Prostate gland (tissue), 2 donors: Measurements from ENCODE around the gene RAB5IF.

ENCODE experiments used
- CTCF ChIP-seq, 4 experiments: fragments of 200-600 bp in 2 of 4; fragments of 450-650 bp in 2 of 4; sonication (generic) in 2 of 4; IDR thresholded peaks; 1 replicate in 3 of 4; 2 replicates in 1 of 4; pipeline ENCODE4 v1.5.1; 2016 to 2019; ENCODE audit warnings: antibody characterized with exemption in 4 of 4, mild to moderate bottlenecking in 2 of 4, moderate library complexity in 2 of 4
- POLR2A ChIP-seq: fragments of 450-650 bp; IDR thresholded peaks from one replicate; pipeline ENCODE4 v1.6.1; 2016; ENCODE audit warnings: antibody characterized with exemption, mild to moderate bottlenecking
- POLR2AphosphoS5 ChIP-seq: sonication (generic); formaldehyde crosslinking; IDR thresholded peaks from one replicate; pipeline ENCODE4 v1.6.1; 2017; ENCODE audit warnings: antibody characterized with exemption

GRCh38 chr20:36628076-36628475 lies 22.5 kb downstream of the RAB5IF start:
- no peak for TF ChIP-seq CTCF (IDR thresholded peaks at IDR 0.05)
- no peak for TF ChIP-seq POLR2AphosphoS5
- TF ChIP-seq POLR2A: no peak
